ENCODE results near the gene MAST4. TPM values are rescaled to one million over a fixed set of nuclear protein-coding genes. Genes with fewer than 3 reads are reported as not detected.

MAST4 gene
- total RNA-seq, 1 donor: 23.2 TPM

- TF ChIP-seq, protein P1, sequence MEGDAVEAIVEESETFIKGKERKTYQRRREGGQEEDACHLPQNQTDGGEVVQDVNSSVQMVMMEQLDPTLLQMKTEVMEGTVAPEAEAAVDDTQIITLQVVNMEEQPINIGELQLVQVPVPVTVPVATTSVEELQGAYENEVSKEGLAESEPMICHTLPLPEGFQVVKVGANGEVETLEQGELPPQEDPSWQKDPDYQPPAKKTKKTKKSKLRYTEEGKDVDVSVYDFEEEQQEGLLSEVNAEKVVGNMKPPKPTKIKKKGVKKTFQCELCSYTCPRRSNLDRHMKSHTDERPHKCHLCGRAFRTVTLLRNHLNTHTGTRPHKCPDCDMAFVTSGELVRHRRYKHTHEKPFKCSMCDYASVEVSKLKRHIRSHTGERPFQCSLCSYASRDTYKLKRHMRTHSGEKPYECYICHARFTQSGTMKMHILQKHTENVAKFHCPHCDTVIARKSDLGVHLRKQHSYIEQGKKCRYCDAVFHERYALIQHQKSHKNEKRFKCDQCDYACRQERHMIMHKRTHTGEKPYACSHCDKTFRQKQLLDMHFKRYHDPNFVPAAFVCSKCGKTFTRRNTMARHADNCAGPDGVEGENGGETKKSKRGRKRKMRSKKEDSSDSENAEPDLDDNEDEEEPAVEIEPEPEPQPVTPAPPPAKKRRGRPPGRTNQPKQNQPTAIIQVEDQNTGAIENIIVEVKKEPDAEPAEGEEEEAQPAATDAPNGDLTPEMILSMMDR (IDR thresholded peaks at IDR 0.05; ENCODE audit: insufficient read depth, low read length): no peak
- H3K4me3 ChIP-seq (ENCODE audit: low read depth, low read length): no peak overlapping the region
- no peak for DNase-seq (ENCODE audit: low read depth)
These were observed 105.1 kb downstream of the MAST4 start for GRCh38 chr5:66701244-66701643.

GRCh38 chr5:66702426-66702825, 106.2 kb downstream of the MAST4 start:
- TF ChIP-seq, protein P1 (IDR thresholded peaks at IDR 0.05; ENCODE audit: insufficient read depth, low read length): no peak
- no peak for DNase-seq (ENCODE audit: low read depth)
- H3K4me3 ChIP-seq (ENCODE audit: low read depth, low read length): no peak overlapping the region

DNA sequence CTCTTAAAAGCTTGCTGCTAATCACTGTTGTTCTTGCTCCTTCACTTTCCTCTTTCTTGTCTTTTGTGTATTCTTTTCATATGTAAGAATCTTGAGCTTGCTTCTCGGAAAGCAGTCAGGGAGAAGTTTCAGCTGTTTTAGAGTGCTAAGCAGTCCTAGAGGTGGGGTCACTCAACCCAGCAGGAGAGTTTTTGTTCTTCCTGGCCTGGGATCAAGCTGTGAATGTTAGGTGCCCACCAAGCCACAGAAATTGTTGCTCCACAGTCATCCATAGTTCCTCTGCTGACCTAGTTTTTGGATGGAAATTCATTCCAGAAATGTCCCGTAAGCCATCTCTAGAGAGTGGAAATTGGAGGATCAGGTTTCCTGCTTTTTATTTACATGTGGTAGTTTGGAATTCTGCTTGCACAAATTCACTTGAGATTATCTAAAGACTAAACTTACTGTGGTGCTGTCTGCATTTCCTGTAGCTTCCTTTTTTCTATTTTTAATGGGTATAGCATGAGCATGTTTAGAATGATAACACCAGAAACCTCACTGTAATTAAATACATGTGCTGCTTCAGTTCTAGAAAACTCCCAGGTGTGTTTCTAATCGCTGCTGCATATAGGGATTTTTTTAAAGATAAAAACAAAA, 108.7 kb downstream of the MAST4 start:
- no peak overlapping the region for H3K4me3 ChIP-seq (ENCODE audit: low read depth, low read length)
- TF ChIP-seq, protein P1 (IDR thresholded peaks at IDR 0.05; ENCODE audit: insufficient read depth, low read length): no peak
- no peak for DNase-seq (ENCODE audit: low read depth)

DNA sequence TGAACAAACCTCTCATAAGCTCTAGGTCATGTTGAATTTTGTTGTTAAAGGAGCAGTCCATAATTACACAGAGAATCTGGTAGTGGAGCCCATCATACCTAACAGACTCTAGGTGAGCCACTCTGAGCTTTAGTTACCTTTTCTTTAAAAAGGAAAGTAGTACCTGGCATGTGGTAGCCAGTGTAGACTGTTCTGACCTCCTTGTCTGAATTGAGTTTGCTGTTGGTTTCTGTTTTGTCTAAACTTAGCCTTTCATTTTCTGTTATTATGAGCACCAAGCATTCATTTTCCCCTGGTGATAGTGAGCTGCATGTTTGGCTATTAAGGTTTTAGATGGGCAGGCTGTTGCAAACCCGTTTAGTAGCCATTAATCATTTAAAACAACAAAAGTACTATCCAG, 112.2 kb downstream of the MAST4 start:
- DNase-seq (ENCODE audit: low read depth): no peak
- TF ChIP-seq, protein P1 (IDR thresholded peaks at IDR 0.05; ENCODE audit: insufficient read depth, low read length): no peak

GRCh38 chr5:66710557-66711088, 114.4 kb downstream of the MAST4 start:
- TF ChIP-seq, protein P1 (IDR thresholded peaks at IDR 0.05; ENCODE audit: insufficient read depth, low read length): no peak
- DNase-seq (ENCODE audit: low read depth): peak; percentile 80
- H3K4me3 ChIP-seq (ENCODE audit: low read depth, low read length): no peak overlapping the region

More for the DNA sequence above, 112.2 kb downstream of the MAST4 start:
- no peak overlapping the region for H3K4me3 ChIP-seq (ENCODE audit: low read depth, low read length)

DNA sequence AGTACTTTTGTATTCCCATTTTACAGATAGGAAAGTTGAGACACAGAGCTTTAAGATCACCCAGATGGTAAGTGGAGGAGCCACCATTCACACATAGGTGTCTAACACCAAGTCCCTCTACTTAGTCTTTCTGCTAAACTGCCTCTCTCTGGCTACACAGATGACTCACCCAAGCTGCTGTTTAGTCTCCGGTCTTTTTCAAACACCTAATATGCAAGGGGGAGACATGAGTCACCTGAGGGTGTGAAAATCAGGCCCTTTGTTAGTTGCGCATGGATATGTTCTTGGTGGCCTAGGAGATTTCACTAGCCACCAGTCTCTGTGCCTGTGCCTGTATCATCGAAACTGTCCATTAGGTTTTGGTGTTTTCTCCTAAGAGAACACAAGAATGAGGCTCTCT, 117.8 kb downstream of the MAST4 start:
- TF ChIP-seq, protein P1 (IDR thresholded peaks at IDR 0.05; ENCODE audit: insufficient read depth, low read length): no peak
- H3K4me3 ChIP-seq (ENCODE audit: low read depth, low read length): no peak overlapping the region
- no peak for DNase-seq (ENCODE audit: low read depth)

Measured in fibroblast of the aortic adventitia (primary cell).